H54 (cell line): Measurements from ENCODE around the gene MAP2K7.

Source experiments
- DNase-seq: peaks from one replicate; pipeline ENCODE4 v3.0.0; 2011; ENCODE audit warnings: low spot score, mixed read lengths; ENCODE audit not compliant: insufficient read length
- FAIRE-seq: peaks from 3 replicates; lab custom pipeline; 2011; peaks lifted over from hg19 to GRCh38; lab: Jason Lieb, UNC
- POLR2A ChIP-seq: IDR thresholded peaks from 2 replicates; pipeline ENCODE4 v1.6.1; 2011; ENCODE audit warnings: low read depth, mild to moderate bottlenecking, low read length

Gene MAP2K7

DNA sequence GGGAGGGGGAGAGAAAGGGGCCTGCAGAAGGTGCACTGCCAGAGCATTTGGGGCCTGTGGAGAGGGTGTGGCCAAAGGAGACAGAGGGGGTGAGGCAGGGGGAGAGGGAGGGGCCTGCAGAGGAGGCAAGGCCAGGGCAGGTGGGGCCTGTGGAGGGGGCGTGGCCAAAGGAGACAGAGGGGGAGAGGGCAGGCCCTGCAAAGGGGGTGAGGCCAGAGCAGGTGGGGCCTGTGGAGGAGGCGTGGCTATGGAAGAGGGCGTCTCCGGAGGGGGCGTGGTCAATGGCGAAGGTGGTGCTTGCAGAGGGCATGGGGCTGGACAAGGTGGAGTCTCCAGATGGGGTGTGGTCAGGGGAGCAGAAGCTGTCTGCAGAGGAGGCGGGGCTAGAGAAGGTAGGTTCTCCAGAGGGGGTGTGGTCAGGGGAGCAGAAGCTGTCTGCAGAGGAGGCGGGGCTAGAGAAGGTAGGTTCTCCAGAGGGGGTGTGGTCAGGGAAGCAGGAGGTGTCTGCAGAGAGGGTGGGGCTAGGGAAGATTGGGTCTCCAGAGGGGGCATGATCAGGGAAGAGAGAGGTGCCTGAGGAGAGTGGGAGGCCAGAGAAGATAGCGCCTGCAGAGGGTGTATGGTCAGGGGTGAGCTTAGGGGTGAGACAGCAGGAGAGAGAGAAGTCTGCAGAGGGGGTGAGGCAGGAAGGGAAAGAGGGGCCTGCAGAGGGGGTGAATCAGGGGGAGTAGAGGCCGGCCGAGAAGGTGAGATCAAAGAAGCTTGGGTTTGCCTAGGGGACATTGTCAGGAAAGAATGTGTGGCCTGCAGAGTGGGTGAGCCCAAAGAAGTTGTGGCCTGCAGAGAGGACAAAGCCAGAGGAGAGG lies 32.9 kb upstream of the MAP2K7 start:
- peak; percentile 95 for FAIRE-seq
- DNase-seq = peak; percentile 66
- no peak for TF ChIP-seq POLR2A

DNA sequence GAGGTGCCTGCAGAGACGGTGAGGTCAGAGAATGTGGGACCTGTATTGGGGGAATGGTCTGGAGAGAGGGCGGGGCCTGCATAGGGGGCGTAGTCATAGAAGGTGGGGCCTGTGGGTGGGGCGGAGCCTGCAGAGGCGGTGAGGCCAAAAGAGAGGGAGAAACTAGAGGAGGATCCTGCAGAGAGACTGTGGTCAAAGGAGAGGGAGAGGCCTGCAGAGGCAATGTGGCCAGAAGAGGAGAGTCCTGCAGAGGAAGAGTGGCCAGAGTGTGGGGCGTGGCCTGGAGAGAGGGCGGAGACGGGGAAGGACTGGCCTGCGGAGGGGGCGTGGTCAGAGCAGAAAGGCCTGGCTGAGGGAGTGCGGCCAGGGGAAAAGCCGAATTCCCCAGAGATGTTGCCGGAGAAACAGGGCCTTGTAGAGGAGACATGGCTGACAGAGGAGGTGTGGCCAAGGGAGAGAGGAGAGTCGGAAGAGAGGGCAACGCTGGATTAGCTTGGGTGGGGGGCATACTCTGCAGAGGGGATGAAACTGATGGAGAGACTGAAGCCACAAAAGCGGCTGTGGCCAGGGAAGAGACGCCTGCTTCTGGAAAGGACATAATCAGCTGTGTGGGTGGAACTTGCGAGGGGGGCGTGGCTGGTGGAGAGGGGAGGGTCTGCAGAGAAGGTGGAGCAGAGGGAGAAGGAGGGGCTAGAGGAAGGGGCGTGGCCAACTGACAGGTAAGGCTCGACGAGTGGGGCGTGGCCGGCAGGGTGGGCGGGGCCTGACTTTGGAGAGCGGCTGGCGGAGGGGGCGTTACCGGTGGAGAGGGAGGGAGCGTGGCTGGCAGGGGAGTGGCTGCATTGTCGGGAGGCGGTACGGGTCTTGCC lies 32.0 kb upstream of the MAP2K7 start:
- no peak for TF ChIP-seq POLR2A
- FAIRE-seq (peak; percentile 94), DNase-seq (peak; percentile 83)

DNA sequence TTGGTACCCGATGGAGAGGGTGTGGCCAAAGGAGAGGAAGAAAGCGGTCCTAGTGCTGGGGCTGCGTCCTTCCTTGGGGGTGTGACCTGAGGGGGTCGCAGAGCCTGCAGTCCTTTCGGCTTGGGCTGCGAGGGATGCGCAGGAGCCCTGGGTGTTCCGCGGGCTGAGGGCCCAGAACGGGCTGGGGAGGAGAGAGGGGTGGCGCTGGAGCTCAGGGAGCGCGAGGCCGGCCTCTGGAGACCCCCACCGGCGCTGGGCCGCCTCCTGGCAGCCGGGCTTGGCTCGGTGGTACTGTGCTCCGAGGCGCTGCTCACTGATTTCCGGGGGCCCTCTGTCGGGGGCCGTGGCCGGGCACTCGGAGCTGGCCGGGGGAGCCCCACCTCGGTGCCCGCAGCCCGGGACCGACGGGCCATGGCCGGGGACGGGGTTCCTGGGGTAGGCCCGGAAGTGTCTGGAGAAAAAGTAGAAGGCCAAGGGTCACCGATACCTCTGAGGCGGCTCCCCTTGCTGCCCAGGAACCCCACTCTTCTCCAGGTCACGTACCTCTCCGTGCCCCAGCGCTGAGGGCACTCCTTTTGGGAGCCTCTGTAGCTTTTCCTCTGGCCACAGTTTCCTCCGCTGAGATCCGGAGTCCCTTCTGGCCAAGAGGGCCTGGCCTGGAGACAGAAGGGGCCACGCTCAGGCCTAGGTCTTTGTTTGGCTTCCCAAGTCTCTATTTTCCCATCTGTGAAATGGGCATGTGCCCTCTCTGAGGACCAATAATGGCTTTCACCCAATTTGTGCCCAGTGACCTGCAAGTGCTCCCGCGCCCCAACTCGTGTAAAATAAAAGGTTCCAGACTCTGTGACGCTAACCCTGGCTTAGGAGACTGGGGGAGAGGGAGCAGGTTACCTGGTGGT lies 31.1 kb upstream of the MAP2K7 start:
- DNase-seq = no peak
- no peak for FAIRE-seq
- TF ChIP-seq POLR2A = no peak

DNA sequence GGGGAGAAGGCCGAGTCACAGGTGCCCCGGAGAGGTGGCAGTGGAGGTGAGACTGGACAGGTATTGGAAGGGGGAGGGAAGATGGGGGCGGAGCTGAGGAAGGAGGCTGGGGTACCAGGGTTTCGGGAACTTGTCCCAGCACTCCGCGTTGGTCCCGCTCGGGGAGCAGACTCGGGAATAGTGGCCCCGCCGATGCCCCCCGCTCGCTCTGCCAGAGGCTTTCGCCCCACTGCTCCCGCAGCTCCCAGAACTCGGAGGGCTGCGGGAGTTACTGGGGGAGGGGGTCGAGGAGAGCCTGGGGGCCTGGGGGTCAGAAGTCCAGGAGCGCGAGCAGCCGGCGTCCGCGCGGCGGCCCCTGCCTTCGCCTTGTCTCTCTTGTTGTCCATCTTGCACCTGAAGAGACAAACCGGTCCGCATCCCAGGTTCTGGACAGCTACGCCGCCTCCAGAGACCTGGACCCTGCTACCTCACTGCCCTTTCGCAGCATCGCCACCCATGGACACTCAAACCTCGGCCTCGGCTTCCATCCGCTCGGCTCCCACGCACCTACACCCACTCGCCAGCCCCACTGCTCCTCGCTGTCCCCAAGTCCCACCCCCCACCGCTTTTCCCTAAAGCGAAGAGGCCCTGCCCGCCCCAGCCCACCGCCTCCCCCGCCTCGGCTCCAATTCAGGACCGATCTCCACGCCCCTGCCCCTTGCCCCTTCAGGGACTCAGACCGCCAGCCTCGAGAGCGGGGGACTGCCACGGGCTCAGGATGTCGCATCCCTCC lies 30.2 kb upstream of the MAP2K7 start:
- FAIRE-seq (no peak), DNase-seq (no peak)
- no peak for TF ChIP-seq POLR2A

DNA sequence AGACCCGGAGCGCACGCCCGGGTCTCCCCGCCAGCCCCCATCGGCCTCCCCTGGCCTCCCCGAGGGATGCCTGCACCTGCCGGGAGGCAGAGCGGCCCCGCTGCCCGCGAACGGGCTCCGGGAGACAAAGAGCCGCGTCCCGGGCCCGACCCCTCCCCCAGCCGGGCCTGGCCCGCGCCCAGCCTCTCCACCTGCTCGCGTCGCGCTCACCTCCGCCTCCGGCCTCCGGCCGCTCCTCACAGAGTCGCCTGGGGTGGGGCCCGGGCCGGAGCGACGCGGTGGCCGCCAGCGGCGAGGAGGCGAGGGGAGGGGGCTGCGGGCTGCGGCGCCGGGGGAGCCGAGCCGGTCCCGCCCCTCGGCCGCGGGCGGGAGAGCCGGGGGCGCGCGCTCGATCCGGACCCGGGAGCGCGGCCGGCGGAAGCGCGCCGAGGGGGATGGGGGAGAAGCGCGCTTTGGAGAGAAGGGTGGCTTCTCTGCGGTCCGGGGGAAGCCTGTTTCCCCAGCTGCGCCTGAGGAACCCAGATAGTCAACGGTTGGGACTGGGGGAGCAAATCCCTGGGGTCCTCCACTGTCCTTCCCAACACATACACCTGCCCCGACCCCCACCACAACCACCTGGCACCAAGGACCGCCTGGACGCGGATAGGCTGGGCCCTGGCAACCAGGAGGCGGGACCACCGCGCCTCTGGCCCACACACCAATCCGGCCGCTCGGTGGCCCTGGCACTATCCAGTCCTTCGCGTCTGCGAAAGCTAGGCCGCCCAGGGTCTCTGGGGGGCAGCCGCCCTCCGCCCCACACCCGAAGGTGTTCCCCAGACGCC lies 29.4 kb upstream of the MAP2K7 start, which contains the start of gene PRR36:
Gene PRR36 (minus strand): TSS at position 315 of the 821 bp plus-strand sequence. CDS start 701 bp downstream, outside the sequence.
- no peak for DNase-seq

DNA sequence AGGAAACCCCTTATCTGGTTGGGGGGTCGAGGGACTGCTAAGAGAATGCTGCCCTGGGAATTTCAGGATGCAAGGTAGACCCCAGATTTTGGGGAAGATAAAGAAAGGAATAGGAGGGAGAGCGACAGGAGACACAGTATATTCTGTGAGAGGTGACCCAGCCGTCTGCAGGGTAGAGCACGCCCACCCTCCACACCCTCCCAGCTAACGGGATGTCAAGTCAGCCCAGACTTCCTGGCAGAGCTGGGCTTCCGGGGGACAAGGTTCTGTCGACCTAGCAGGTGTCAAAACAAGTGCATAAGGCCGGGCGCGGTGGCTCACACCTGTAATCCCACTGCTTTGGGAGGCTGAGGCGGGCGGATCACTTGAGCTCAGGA lies 28.8 kb upstream of the MAP2K7 start:
- DNase-seq = no peak
- no peak for FAIRE-seq
- no peak for TF ChIP-seq POLR2A

More for the DNA sequence above, 29.4 kb upstream of the MAP2K7 start, which contains the start of gene PRR36:
- TF ChIP-seq POLR2A = no peak
- FAIRE-seq = no peak

DNA sequence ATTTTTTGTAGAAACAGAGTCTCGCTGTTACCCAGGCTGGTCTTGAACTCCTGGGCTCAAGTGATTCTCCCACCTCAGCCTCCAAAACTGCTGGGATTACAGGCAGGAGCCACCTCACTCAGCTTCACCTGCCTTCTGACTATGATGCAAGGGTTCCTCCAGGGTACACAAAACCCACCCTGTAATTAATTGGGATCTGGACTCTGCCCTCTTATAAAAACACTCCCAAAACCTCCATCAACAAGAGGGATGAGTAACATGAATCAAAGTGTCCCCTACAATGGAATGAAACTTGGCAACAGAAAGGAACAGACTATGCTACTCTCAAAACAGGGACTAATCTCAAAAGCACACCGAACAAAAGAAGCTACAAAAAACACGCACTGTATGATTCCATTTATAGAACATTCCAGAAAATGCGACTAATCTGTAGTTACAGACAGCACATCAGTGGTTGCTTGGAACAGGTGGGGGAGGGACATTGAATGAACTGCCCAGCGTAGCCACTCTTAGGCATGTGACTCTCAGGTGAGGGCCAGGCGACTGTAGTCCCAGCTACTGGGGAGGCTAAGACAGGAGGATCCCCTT lies 26.3 kb upstream of the MAP2K7 start:
- TF ChIP-seq POLR2A = no peak
- FAIRE-seq = no peak
- no peak for DNase-seq

DNA sequence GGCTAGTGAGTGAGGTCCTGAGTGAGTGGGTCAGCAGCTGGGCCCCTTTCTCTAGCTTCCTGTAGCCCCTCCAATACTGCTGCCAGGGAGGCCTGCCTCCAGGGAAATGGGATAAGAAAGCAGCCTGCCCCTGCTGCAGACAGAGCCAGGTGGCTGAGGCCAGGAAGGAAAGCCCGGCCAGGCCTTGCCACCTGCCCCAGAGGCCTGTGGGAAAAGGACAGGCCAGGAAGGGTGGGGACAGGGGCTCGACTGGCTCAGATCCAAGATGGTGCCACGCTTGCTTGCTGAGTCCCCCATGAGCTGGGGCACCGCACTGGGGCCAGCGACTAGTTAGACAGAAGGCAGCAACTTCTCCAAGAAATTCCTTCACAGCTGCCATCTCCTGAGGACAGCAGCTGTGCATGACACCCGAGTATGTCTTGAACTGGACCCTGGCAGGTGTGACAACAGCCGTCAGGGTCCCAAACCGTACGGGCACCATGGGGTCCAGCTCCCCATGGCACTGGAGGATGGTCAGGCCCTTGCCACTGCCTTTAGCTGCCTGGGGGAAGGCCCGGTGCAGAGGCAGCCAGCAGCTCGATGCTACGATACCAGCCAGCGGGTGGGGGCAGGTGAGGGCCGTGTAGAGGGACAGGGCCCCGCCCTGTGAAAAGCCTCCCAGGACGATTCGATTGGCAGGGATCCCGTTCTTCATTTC lies 24.4 kb upstream of the MAP2K7 start:
- no peak for TF ChIP-seq POLR2A
- no peak for FAIRE-seq
- no peak for DNase-seq

DNA sequence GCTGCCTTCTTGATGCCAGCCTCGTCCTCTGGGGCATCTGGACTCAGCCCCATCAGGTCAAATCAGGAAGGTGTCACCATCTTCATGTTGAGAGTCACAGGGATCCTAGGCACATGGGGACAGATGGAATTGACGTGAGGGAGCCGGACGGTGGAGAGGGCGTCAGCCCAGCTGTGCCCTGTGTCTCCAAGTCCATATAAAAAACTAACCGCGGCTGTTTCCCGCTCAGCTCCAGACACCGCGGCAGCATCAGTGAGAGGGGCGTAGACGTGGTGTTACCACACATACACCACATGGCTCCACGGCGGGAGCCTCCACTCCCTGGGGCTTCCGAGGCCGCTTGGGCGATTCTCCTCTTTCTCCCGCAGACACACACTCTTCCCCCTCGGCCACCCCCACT lies 23.8 kb upstream of the MAP2K7 start:
- DNase-seq = no peak
- no peak for FAIRE-seq
- TF ChIP-seq POLR2A = no peak

DNA sequence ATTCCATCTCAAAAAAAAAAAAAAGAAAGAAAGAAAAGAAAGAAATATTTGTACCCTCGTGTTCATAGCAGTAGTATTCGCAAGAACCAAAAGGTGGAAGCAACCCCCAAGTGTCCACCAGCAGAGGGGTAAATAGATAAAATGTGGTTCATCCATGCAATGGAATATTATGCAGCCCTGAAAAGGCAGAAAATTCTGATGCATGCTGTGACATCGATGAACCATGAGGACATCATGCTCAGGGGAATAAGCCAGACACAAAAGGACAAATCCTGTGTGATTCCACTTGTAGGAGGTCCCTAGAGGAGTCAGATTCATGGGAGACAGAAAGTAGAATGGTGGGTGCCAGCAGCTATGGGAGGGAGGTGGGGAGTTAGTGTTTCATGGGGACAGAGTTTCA lies 21.8 kb upstream of the MAP2K7 start:
- no peak for DNase-seq
- TF ChIP-seq POLR2A = no peak
- FAIRE-seq = no peak

DNA sequence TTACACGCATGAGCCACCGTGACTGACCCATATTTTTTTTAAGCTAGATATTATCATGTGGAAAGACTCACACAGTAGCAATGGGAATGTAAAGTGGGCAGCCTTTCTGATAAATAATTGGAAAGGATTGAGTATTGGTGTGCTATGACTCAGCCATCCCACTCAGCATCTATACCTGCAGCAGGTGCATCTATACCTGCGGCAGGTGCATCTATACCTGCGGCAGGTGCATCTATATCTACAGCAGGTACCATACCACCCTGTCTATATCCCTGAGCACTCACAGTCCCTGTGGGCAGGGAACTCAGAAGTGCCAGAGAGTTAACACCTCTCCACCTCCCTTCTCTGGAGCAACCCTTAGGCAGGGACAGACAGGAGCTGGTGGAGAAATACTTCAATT lies 20.6 kb upstream of the MAP2K7 start:
- FAIRE-seq = no peak
- DNase-seq = no peak
- no peak for TF ChIP-seq POLR2A
